ENCODE measurements around the gene CAPN5.

The CAPN5 gene

DNA sequence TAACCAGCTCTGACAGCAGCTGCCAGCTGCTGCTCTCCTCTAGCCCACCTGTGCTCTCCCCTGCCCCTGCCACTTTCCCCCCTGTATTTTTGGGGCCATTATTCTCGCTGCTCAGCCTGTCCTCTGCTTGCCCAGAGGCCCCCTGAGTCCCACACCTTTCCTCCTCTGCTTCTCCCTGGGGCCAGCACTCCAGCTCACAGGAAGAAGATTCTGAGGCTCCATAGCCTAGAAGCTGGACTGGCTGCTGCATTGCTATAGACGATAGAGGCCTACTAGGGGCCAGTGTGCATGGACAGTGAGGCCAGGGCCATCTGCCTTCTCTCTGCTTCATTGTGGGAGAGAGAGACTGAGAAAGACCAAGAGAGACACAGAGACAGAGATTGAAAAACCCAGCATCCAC, 36.5 kb downstream of the CAPN5 start:
- Histone ChIP-seq H3K36me3 (replicated peaks; ENCODE audit: low read depth, low read length) (no peaks in the 10 kb centered on the region), H3K4me2 (ENCODE audit: low read length) (no peak overlapping the region), H3K27ac (ENCODE audit: low read length) (no peak overlapping the region), H3K4me3 (ENCODE audit: low read length) (no peak overlapping the region), H2AFZ (ENCODE audit: low read depth, low read length) (no peak overlapping the region), H3K79me2 (ENCODE audit: low read length) (no peaks in the 10 kb centered on the region), H3K9me3 (ENCODE audit: insufficient read depth, low read length) (no peaks in the 10 kb centered on the region), H3K27me3 (ENCODE audit: low read depth, low read length) (no peaks in the 10 kb centered on the region), H4K20me1 (ENCODE audit: insufficient read depth, low read length) (no peaks in the 10 kb centered on the region), H3K4me1 (ENCODE audit: low read length) (no peaks in the 10 kb centered on the region), H3K9ac (ENCODE audit: low read length) (no peak overlapping the region)
- TF ChIP-seq EZH2phosphoT487 (IDR thresholded peaks at IDR 0.05; ENCODE audit: low read depth), result no peak
- TF ChIP-seq, protein P1, sequence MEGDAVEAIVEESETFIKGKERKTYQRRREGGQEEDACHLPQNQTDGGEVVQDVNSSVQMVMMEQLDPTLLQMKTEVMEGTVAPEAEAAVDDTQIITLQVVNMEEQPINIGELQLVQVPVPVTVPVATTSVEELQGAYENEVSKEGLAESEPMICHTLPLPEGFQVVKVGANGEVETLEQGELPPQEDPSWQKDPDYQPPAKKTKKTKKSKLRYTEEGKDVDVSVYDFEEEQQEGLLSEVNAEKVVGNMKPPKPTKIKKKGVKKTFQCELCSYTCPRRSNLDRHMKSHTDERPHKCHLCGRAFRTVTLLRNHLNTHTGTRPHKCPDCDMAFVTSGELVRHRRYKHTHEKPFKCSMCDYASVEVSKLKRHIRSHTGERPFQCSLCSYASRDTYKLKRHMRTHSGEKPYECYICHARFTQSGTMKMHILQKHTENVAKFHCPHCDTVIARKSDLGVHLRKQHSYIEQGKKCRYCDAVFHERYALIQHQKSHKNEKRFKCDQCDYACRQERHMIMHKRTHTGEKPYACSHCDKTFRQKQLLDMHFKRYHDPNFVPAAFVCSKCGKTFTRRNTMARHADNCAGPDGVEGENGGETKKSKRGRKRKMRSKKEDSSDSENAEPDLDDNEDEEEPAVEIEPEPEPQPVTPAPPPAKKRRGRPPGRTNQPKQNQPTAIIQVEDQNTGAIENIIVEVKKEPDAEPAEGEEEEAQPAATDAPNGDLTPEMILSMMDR (IDR thresholded peaks at IDR 0.05; ENCODE audit: low read depth, low read length), result no peak

DNA sequence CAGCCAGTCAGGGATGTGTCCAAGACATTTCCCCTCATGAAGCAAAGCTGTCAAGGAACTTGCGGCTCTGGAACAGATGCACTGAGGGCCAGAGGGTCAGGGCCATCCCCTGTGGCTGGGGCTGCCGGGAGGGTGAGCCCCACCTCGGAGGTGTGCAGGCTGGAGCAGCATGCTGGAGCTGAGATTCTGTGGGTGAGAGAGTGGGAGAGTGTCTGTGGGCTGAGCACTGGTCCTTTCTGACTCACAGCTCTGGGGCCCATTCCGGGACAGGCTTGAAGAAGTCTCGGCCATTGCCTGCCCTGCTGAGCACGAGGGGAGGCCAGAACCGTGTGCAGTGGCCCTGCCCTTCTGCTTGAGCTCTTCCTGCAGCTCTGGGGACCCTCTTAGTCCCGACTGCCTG, 38.0 kb downstream of the CAPN5 start:
- no peaks in the 10 kb centered on the region for H4K20me1 ChIP-seq (ENCODE audit: insufficient read depth, low read length)
- H3K4me3 ChIP-seq (ENCODE audit: low read length), result no peak overlapping the region
- no peaks in the 10 kb centered on the region for H3K4me1 ChIP-seq (ENCODE audit: low read length)
- no peak overlapping the region for H3K4me2 ChIP-seq (ENCODE audit: low read length)
- H3K36me3 ChIP-seq (replicated peaks; ENCODE audit: low read depth, low read length), result no peaks in the 10 kb centered on the region
- H3K9me3 ChIP-seq (ENCODE audit: insufficient read depth, low read length), result no peaks in the 10 kb centered on the region
- TF ChIP-seq, protein P1 (IDR thresholded peaks at IDR 0.05; ENCODE audit: low read depth, low read length), result no peak
- no peak for TF ChIP-seq EZH2phosphoT487 (IDR thresholded peaks at IDR 0.05; ENCODE audit: low read depth)
- no peak overlapping the region for H3K27ac ChIP-seq (ENCODE audit: low read length)
- H3K27me3 ChIP-seq (ENCODE audit: low read depth, low read length), result no peaks in the 10 kb centered on the region
- no peak overlapping the region for H3K9ac ChIP-seq (ENCODE audit: low read length)
- H3K79me2 ChIP-seq (ENCODE audit: low read length), result no peaks in the 10 kb centered on the region
- no peak overlapping the region for H2AFZ ChIP-seq (ENCODE audit: low read depth, low read length)

DNA sequence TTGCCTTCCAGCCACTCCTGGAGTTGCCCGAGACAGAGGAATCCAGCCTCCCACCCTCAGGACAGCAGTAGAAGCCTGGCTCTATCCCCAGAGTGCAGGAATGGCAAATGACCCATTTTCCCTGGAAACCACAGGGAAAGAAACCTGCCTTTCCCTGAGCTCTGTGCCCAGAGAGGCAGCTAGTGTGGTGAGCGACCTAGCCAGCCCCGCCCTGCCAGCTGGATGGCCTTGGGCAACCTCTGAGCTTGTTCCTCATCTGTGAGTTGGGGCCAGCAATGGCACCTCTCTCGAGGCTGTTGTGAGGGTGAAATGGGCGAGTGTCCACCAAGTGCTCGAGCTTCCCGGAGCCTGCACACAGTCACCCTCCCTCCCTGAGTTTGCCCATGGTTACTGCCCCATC, 39.5 kb downstream of the CAPN5 start:
- no peaks in the 10 kb centered on the region for H3K4me1 ChIP-seq (ENCODE audit: low read length)
- H3K27ac ChIP-seq (ENCODE audit: low read length), result no peak overlapping the region
- no peaks in the 10 kb centered on the region for H3K79me2 ChIP-seq (ENCODE audit: low read length)
- H3K4me2 ChIP-seq (ENCODE audit: low read length), result no peak overlapping the region
- no peak overlapping the region for H2AFZ ChIP-seq (ENCODE audit: low read depth, low read length)
- H3K36me3 ChIP-seq (replicated peaks; ENCODE audit: low read depth, low read length), result no peaks in the 10 kb centered on the region
- H3K27me3 ChIP-seq (ENCODE audit: low read depth, low read length), result no peaks in the 10 kb centered on the region
- no peaks in the 10 kb centered on the region for H3K9me3 ChIP-seq (ENCODE audit: insufficient read depth, low read length)
- no peak overlapping the region for H3K4me3 ChIP-seq (ENCODE audit: low read length)
- TF ChIP-seq, protein P1 (IDR thresholded peaks at IDR 0.05; ENCODE audit: low read depth, low read length), result no peak
- no peak for TF ChIP-seq EZH2phosphoT487 (IDR thresholded peaks at IDR 0.05; ENCODE audit: low read depth)
- H4K20me1 ChIP-seq (ENCODE audit: insufficient read depth, low read length), result no peaks in the 10 kb centered on the region
- no peak overlapping the region for H3K9ac ChIP-seq (ENCODE audit: low read length)

DNA sequence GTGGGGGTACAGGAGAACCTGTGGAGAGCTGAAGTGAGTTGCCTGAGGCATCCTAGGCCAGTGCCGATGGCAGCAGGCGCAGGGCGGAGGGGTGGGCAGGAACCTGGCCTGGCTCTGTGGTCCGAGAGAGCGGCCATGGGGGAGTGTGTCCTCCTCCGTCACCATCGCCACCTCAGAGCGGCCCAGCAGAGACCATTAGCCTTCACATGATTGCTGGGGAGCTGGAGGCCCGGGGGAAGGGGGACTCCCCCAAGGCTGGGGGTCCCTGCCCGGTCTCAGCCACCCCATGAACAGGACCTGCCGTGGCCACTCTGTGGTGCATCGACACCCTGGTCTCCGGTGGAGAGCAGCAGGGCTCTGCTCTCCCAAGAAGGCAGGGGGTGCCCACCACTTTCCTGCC, 40.0 kb downstream of the CAPN5 start:
- no peaks in the 10 kb centered on the region for H3K4me1 ChIP-seq (ENCODE audit: low read length)
- H3K36me3 ChIP-seq (replicated peaks; ENCODE audit: low read depth, low read length), result no peaks in the 10 kb centered on the region
- no peak overlapping the region for H3K4me2 ChIP-seq (ENCODE audit: low read length)

More for the DNA sequence above, 40.0 kb downstream of the CAPN5 start:
- TF ChIP-seq, protein P1 (IDR thresholded peaks at IDR 0.05; ENCODE audit: low read depth, low read length), result no peak
- no peak for TF ChIP-seq EZH2phosphoT487 (IDR thresholded peaks at IDR 0.05; ENCODE audit: low read depth)
- Histone ChIP-seq H3K27ac (ENCODE audit: low read length) (no peak overlapping the region), H3K9ac (ENCODE audit: low read length) (no peak overlapping the region), H2AFZ (ENCODE audit: low read depth, low read length) (no peak overlapping the region), H4K20me1 (ENCODE audit: insufficient read depth, low read length) (no peaks in the 10 kb centered on the region), H3K9me3 (ENCODE audit: insufficient read depth, low read length) (no peaks in the 10 kb centered on the region), H3K79me2 (ENCODE audit: low read length) (no peaks in the 10 kb centered on the region), H3K27me3 (ENCODE audit: low read depth, low read length) (no peaks in the 10 kb centered on the region), H3K4me3 (ENCODE audit: low read length) (no peak overlapping the region)

All from OCI-LY3 (cell line).